Ovary (tissue), 3 donors: ENCODE data around the gene SUPT6H.

Experiments
- CTCF ChIP-seq, 3 donors: fragments of 450-650 bp in 2 of 3; fragments of 200-600 bp in 1 of 3; IDR thresholded peaks; one replicate each; pipeline versions ENCODE4 v1.5.1 to v1.8.0; 2016 to 2022; ENCODE audit warnings: antibody characterized with exemption in 3 of 3, mild to moderate bottlenecking in 1 of 3
- EP300 ChIP-seq: sonication (generic); formaldehyde crosslinking; IDR thresholded peaks from one replicate; pipeline ENCODE4 v1.6.1; 2017; ENCODE audit warnings: antibody characterized with exemption
- POLR2A ChIP-seq: fragments of 450-650 bp; IDR thresholded peaks from one replicate; pipeline ENCODE4 v1.6.1; 2017; ENCODE audit warnings: antibody characterized with exemption, mild to moderate bottlenecking, moderate library complexity
- donor health status: DM: no; HTN: no; CAD: no.

- TF ChIP-seq POLR2A = no peak
- no peak for TF ChIP-seq CTCF (IDR thresholded peaks at IDR 0.05)
- no peak for TF ChIP-seq EP300
Measured at GRCh38 chr17:28623696-28624095, 38.3 kb upstream of the SUPT6H start.
